Dedifferentiated amniotic fluid mesenchymal stem cell (primary cell): ENCODE results near the gene MYO9A.

Source experiments
- DNase-seq: peaks from one replicate; pipeline ENCODE4 v3.0.0-alpha.2; 2016; ENCODE audit errors: extremely low spot score

Gene MYO9A, protein sequence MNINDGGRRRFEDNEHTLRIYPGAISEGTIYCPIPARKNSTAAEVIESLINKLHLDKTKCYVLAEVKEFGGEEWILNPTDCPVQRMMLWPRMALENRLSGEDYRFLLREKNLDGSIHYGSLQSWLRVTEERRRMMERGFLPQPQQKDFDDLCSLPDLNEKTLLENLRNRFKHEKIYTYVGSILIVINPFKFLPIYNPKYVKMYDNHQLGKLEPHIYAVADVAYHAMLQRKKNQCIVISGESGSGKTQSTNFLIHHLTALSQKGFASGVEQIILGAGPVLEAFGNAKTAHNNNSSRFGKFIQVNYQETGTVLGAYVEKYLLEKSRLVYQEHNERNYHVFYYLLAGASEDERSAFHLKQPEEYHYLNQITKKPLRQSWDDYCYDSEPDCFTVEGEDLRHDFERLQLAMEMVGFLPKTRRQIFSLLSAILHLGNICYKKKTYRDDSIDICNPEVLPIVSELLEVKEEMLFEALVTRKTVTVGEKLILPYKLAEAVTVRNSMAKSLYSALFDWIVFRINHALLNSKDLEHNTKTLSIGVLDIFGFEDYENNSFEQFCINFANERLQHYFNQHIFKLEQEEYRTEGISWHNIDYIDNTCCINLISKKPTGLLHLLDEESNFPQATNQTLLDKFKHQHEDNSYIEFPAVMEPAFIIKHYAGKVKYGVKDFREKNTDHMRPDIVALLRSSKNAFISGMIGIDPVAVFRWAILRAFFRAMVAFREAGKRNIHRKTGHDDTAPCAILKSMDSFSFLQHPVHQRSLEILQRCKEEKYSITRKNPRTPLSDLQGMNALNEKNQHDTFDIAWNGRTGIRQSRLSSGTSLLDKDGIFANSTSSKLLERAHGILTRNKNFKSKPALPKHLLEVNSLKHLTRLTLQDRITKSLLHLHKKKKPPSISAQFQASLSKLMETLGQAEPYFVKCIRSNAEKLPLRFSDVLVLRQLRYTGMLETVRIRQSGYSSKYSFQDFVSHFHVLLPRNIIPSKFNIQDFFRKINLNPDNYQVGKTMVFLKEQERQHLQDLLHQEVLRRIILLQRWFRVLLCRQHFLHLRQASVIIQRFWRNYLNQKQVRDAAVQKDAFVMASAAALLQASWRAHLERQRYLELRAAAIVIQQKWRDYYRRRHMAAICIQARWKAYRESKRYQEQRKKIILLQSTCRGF (N-terminal part only)

GRCh38 chr15:72118017-72118978 is at the start of gene MYO9A, which contains the start of gene SENP8:
Gene MYO9A (minus strand): TSS chr15:72118150. CDS start chr15:72046563, 71,587 bp downstream.
Gene SENP8 (plus strand): TSS chr15:72118403. CDS start chr15:72139624, 21,221 bp downstream.
- DNase-seq = peak; percentile 92

DNA sequence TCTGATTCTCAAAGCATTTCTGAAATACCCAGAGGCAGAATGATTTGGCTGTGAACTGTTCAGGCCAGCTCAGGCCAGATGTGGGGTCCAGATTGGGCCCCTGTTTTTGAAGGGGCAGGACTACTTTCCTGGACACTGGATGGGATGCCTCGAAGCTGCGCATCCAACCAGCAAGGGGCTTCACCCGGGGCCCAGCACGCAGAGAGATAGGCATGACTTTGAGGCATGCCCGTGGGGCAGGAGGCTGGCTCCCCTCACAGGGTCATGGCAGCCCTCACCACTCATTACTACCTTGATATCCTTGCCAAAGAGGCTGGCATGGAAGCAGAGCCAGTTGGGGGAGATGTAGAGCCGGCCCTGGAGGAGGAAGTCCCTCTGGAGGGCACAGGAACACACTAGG is 49.5 kb upstream of the MYO9A start:
- no peak for DNase-seq

DNA sequence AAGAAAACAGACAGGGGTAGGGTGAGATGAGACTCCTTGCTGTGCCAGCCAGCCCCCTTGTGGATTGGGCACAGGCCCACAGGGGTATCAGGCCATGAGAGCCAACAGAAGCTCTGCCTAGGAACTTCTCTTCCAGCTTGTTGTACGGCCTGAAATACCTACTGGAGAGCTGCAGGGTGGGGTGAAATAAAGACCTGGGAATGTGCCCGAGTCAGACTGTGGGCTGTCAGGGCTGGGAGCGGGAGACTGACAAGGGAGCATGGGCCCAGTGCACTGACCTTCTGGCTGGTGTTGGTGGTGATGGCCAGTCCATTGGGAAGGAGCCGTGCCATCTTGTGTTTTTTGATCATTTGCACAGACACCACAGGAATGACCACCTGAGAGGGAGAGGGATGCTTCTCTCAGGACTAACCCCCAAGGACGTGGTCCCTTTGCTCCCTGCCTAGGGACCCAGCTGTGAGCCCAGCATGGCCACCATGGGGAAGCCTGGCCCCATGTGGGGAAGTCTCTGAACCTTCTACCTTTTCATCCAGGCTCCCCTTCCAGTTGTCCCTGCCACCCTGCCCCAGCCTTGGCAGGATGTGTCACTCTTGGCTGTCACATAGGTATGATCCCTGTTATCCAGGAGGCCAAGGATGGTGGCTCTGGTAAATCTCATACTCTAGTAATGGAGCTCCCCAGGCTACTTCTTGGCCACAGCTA is 48.9 kb upstream of the MYO9A start:
- no peak for DNase-seq

- DNase-seq = no peak
Measured at GRCh38 chr15:72163719-72164118, 45.8 kb upstream of the MYO9A start.

DNA sequence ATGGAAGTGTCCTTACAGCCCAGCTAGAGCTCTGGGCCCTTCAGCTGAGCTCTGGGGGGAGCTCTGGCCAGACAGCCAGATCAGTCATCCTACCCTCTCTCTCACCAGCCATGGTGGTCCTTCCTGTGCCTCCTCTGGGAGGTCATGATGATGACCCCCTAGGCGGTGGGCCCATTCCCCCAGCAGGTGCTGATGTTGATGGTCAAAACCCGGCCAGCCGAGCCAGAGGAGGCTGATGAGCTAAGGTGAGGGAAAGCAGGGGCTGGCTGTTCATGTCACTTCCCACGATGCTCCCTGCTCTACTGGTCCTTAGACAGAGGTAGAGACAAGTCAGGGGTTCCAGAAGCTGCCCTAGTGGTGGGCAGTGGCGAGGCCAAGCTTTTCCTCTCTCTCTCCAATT is 44.6 kb upstream of the MYO9A start:
- no peak for DNase-seq

DNA sequence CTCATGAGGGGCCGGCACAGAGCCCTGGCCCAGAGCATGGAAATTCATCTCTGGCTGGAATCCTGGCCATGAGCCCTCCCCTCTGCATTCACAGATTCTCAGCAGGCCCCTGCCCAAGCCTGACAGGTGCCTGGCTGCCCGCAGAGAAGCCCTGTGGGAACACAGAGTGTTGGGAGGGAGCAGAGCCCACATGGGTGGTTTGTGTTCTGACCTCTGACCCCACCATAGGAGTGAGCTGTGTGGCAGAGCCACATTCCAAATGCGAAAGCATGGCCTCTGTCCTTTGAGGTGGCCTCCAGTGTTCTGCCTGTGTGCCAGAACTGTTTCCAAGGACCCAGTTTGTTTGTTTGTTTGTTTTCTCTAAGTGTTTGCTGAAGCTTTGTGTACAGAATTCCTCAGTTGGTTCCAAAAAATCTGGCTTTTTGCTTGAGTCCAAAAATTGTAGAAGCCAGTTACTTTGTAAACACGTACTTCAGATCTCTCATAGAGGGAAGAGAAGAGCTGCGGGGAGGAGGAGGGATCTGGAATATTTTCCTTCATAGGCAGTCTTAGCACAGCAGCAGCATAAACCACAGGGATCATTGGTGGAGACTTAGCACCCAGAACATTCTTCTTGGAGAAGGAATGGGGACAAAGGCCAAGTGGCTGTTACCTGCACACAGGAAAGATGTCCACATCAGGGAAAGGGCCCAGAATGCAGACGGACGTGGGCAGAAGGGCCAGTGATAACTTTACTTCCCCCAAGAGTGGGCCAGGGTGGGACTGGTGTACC is 43.6 kb upstream of the MYO9A start:
- no peak for DNase-seq

DNA sequence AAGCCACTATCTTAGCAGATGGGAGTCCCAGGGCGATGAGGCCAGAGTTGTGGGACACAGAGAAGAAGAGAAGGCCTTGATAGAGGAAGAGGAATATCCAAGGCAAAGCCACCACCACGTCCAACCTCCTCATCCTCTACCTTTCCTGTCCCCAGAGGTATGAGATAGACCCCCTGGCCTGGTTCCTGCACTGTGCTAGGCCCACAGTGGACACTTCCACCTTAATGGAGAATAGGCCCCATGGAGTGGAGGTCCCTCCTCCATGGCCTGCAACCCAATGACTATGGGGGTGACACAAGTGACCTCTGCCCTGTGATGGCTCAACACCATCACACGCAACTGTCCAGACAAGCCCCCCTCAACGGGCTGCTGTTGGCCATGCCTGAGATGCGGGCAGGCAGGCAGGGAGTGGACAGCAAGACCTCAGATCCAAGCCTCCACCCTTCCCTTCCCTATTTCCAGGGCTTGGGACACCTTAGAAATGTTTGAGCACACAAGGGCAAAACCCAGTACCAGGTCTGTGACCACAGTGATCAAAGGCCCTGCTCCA is 42.8 kb upstream of the MYO9A start:
- DNase-seq = no peak

DNA sequence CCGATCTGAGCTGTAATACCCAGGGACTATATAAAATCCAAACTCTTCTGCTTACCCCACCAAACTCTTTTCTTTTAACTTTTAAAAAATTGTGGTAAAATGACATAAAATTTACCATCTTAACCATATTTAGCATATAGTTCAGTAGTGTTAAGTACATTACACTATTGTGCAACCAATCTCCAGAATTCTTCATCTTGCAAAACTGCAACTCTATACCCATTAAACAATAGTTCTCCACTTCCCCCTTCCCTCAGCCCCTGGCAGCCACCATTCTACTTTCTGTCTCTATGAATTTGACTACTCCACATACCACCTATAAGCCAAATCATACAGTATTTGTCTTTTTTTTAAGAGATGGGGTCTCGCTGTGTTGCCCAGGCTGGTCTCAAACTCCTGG is 39.0 kb upstream of the MYO9A start:
- DNase-seq = no peak

GRCh38 chr15:72155635-72156616 is 38.0 kb upstream of the MYO9A start:
- DNase-seq = peak; percentile 94

- peak; percentile 24 for DNase-seq
Measured at GRCh38 chr15:72155003-72155621, 37.2 kb upstream of the MYO9A start.

GRCh38 chr15:72154316-72154715 is 36.4 kb upstream of the MYO9A start:
- DNase-seq = no peak

DNA sequence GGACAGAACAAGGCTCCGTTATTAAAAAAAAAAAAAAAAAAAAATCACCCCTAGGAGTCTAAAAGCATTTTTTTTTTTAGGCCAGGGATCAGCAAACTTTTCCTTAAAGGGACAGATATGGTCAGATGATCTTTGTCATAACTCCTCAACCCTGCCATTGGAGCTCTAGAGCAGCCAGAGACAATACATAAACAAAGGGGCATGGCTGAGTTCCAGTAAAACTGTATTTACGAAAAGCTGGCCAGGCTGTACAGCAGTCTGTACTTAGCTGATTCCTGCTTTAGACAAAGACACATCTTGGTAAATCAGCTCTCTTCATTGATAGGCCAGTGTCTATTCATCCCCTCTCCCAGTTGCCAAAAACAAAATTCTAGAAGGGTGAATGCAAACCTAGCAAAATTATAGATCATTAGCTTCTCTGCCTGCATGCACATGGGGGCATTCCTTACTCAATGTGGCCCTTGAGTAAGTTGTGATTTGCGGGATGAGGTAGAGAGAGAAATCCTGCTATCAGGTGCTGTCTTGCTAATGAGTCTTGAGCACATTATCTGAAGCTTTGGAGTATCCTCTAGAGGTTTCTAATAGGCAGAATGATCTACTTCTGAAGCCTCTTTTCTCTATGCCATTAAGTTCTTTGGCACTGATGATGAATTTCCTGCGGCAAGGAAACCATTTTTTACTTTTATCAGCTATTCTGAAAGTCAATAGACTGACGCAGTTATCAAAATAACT is 35.5 kb upstream of the MYO9A start:
- no peak for DNase-seq

- no peak for DNase-seq
Measured at GRCh38 chr15:72147418-72147817, 29.5 kb upstream of the MYO9A start.

- no peak for DNase-seq
Measured at GRCh38 chr15:72146934-72147333, 29.0 kb upstream of the MYO9A start.

DNA sequence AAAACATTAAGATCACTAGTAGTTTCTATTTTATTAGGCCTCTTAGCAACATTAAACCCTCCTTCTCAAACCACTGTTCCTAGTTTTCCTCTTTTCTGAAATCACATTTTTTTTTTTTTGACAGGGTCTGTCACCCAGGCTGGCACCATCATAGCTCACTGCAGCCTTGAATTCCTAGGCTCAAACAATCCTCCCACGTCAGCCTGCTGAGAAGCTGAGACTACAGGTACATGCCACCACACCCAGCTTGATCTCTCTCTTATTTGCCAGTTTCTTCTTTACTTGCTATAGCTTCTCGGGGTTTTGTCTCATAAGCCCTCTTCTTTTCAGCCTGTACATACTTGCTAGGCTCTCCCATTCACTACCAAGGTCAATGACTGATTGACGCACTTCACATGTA is 28.3 kb upstream of the MYO9A start:
- DNase-seq = no peak

- DNase-seq = no peak
Measured at GRCh38 chr15:72141171-72142084, 23.5 kb upstream of the MYO9A start.
